Uterus (tissue), 4 donors: ENCODE results near the gene POLD4. TPM values are rescaled to one million over a fixed set of nuclear protein-coding genes. Genes with fewer than 3 reads are reported as not detected.
"Not testable (repeated sequence)": the region's sequence is repeated elsewhere in the genome, so short reads cannot be mapped to it uniquely, and the experiment has no call there.

Source experiments
- DNase-seq, 2 donors: peaks; one replicate each; pipeline ENCODE4 v3.0.0-alpha.2; 2019 to 2020
- H3K27ac ChIP-seq, 2 donors: fragments of 200-600 bp; sonication (generic); 1 replicate in 1 of 2; 2 replicates in 1 of 2; pipeline ENCODE4 v1.5.1; 2016 to 2018
- H3K27me3 ChIP-seq, 2 donors: fragments of 200-600 bp; sonication (generic); one replicate each; pipeline ENCODE4 v1.5.1; 2018 to 2019; ENCODE audit warnings: control low read depth in 1 of 2
- H3K36me3 ChIP-seq, 2 donors: fragments of 200-600 bp; sonication (generic); one replicate each; pipeline ENCODE4 v1.5.1; 2019; ENCODE audit warnings: control low read depth in 1 of 2
- H3K4me1 ChIP-seq, 2 donors: fragments of 200-600 bp; sonication (generic); one replicate each; pipeline ENCODE4 v1.5.1; 2018 to 2019; ENCODE audit warnings: control low read depth in 1 of 2
- H3K4me3 ChIP-seq, 2 donors: fragments of 200-600 bp; sonication (generic); 1 replicate in 1 of 2; 2 replicates in 1 of 2; pipeline ENCODE4 v1.5.1; 2018 to 2019; ENCODE audit warnings: mild to moderate bottlenecking in 1 of 2
- H3K9me3 ChIP-seq, 2 donors: fragments of 200-600 bp; sonication (generic); one replicate each; pipeline ENCODE4 v1.5.1; 2019; ENCODE audit warnings: control low read depth in 1 of 2
- POLR2A ChIP-seq, 2 donors: fragments of 450-650 bp; IDR thresholded peaks; one replicate each; pipeline ENCODE4 v1.6.1; 2016; ENCODE audit warnings: antibody characterized with exemption in 2 of 2, mild to moderate bottlenecking in 1 of 2, moderate library complexity in 1 of 2
- intact Hi-C: fragments of 100-400 bp; cut with DNase I; formaldehyde crosslinking; loops from one replicate; pipeline ENCODE4 v1.15.1; 2023; ENCODE audit warnings: low total_unique reads
- total RNA-seq, 4 donors: library from RNA; depleted of rRNA in 3 of 4; stranded (reverse); fragments of >200 nt in 3 of 4; gene quantifications; one replicate each; pipeline versions ENCODE4 v1.1.0 to v1.2.4, GENCODE V29; 2014 to 2023
- TF ChIP-seq, protein P1 (sequence below), 4 experiments: fragments of 200-600 bp in 2 of 4; fragments of 450-650 bp in 2 of 4; sonication (generic) in 2 of 4; IDR thresholded peaks; one replicate each; pipeline ENCODE4 v1.5.1; 2016 to 2019; ENCODE audit warnings: antibody characterized with exemption in 4 of 4, mild to moderate bottlenecking in 2 of 4, moderate library complexity in 1 of 4
- donor health status: DM: yes; HTN: yes; CAD: no.

POLD4 gene
- total RNA-seq, 4 donors from 2014 or later: 8.7 to 65.6 (median 31.3) TPM

DNA sequence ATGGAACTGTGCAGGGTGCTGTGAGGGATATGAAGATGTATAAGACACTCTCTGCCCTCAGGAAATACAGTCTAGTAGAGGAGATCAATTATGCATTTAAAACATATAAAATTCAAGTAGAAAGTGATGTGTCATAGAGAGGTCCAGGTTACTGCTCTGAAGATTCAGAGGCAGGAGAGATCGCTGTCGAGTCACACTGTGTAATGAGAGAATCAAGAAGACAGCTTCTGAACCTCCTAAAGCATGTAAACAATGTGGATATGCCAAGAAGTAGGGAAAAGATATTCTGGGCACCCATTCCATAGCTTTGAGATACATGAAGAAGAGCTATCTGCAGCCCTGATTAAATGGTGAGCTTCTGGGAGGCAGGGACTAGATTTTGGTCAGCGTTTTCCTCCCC is 33.3 kb downstream of the POLD4 start:
- H3K36me3 ChIP-seq: no peaks in the 10 kb centered on the region
- peaks cover 0 to 6% of the 10 kb centered on the region in 2 donors for H3K4me1 ChIP-seq
- intact Hi-C loops: no loop called here
- H3K27me3 ChIP-seq: no peaks in the 10 kb centered on the region
- no peak overlapping the region for H3K27ac ChIP-seq
- DNase-seq: no peak
- no peak for TF ChIP-seq POLR2A (IDR thresholded peaks at IDR 0.05)
- TF ChIP-seq, protein P1, sequence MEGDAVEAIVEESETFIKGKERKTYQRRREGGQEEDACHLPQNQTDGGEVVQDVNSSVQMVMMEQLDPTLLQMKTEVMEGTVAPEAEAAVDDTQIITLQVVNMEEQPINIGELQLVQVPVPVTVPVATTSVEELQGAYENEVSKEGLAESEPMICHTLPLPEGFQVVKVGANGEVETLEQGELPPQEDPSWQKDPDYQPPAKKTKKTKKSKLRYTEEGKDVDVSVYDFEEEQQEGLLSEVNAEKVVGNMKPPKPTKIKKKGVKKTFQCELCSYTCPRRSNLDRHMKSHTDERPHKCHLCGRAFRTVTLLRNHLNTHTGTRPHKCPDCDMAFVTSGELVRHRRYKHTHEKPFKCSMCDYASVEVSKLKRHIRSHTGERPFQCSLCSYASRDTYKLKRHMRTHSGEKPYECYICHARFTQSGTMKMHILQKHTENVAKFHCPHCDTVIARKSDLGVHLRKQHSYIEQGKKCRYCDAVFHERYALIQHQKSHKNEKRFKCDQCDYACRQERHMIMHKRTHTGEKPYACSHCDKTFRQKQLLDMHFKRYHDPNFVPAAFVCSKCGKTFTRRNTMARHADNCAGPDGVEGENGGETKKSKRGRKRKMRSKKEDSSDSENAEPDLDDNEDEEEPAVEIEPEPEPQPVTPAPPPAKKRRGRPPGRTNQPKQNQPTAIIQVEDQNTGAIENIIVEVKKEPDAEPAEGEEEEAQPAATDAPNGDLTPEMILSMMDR (IDR thresholded peaks at IDR 0.05): no peak
- H3K9me3 ChIP-seq: no peaks in the 10 kb centered on the region
- no peak overlapping the region for H3K4me3 ChIP-seq

- not testable (repeated sequence) for DNase-seq
- H3K4me3 ChIP-seq: peak overlapping the region; percentile 57 to 89
- intact Hi-C loops: loop anchor here (5.0 kb wide), 1 partner anchor 52 kb away; the partner anchor contains the start of gene GRK2
Measured at GRCh38 chr11:67318876-67319275, 34.5 kb downstream of the POLD4 start.

GRCh38 chr11:67317888-67318555 is 35.3 kb downstream of the POLD4 start:
- intact Hi-C loops: loop anchor here (5.0 kb wide), 1 partner anchor 51 kb away; the partner anchor contains the start of gene GRK2
- DNase-seq: no peak
- H3K27me3 ChIP-seq: no peaks in the 10 kb centered on the region
- peak overlapping the region; percentile 57 to 89 for H3K4me3 ChIP-seq
- no peaks in the 10 kb centered on the region for H3K36me3 ChIP-seq
- H3K4me1 ChIP-seq: peaks cover 0 to 6% of the 10 kb centered on the region in 2 donors
- peak overlapping the region; percentile 91 to 99 for H3K27ac ChIP-seq
- TF ChIP-seq, protein P1 (IDR thresholded peaks at IDR 0.05): no peak
- TF ChIP-seq POLR2A (IDR thresholded peaks at IDR 0.05): peak in 1 of 2 donors; percentile 6
- H3K9me3 ChIP-seq: no peaks in the 10 kb centered on the region

More at GRCh38 chr11:67318876-67319275, 34.5 kb downstream of the POLD4 start:
- not testable (repeated sequence) for H3K4me1 ChIP-seq, H3K27ac ChIP-seq, H3K36me3 ChIP-seq, H3K27me3 ChIP-seq, H3K9me3 ChIP-seq

GRCh38 chr11:67317205-67317887 is 36.0 kb downstream of the POLD4 start:
- Histone ChIP-seq H3K9me3 (no peaks in the 10 kb centered on the region), H3K36me3 (no peaks in the 10 kb centered on the region), H3K27ac (peak overlapping the region; percentile 91 to 99), H3K4me1 (peaks cover 0 to 6% of the 10 kb centered on the region in 2 donors), H3K4me3 (peak overlapping the region; percentile 57 to 89), H3K27me3 (no peaks in the 10 kb centered on the region)
- DNase-seq: peak; percentile 96 to 97
- intact Hi-C loops: loop anchor here (5.0 kb wide), 1 partner anchor 50 kb away; the partner anchor contains the start of gene GRK2
- TF ChIP-seq, protein P1 (IDR thresholded peaks at IDR 0.05): peak; percentile 98 to 100 (median 99)
- peak; percentile 9 to 51 for TF ChIP-seq POLR2A (IDR thresholded peaks at IDR 0.05)

DNA sequence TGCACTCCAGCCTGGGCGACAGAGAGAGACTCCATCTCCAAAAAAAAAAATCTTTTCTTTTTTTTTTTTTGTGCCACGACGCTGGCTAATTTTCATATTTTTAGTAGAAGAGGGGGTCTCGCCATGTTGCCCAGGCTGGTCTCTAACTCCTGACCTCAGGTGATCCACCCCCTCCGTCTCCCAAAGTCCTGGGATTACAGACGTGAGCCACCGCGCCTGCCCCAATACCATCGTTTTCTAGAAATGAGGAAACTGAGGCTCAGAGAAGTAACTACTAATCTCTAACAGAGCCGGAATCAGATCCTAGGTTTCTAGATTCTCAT is 36.5 kb downstream of the POLD4 start:
- Histone ChIP-seq H3K27ac (peak overlapping the region; percentile 91 to 99), H3K9me3 (no peaks in the 10 kb centered on the region), H3K36me3 (no peaks in the 10 kb centered on the region), H3K4me1 (peaks cover 0 to 6% of the 10 kb centered on the region in 2 donors), H3K27me3 (no peaks in the 10 kb centered on the region), H3K4me3 (peak overlapping the region; percentile 57 to 89)
- intact Hi-C loops: loop anchor here (5.0 kb wide), 1 partner anchor 50 kb away; the partner anchor contains the start of gene GRK2
- no peak for TF ChIP-seq POLR2A (IDR thresholded peaks at IDR 0.05)
- TF ChIP-seq, protein P1 (IDR thresholded peaks at IDR 0.05): no peak
- no peak for DNase-seq
